ENCODE measurements around the gene SLC25A36.

- TF ChIP-seq CTCF (IDR thresholded peaks at IDR 0.05) (no peak), EZH2 (IDR thresholded peaks at IDR 0.05; ENCODE audit: borderline replicate concordance, insufficient read depth, low read depth, low read length, poor library complexity, severe bottlenecking) (no peak)
Measured at GRCh38 chr3:141006344-141006743, 64.7 kb downstream of the SLC25A36 start.

Data from B cell (primary cell).